ENCODE data around the gene ARG2. TPM values are rescaled to one million over a fixed set of nuclear protein-coding genes. Genes with fewer than 3 reads are reported as not detected.

ARG2 gene
- total RNA-seq, 1 experiment from 2014 or later = 11.2 TPM

DNA sequence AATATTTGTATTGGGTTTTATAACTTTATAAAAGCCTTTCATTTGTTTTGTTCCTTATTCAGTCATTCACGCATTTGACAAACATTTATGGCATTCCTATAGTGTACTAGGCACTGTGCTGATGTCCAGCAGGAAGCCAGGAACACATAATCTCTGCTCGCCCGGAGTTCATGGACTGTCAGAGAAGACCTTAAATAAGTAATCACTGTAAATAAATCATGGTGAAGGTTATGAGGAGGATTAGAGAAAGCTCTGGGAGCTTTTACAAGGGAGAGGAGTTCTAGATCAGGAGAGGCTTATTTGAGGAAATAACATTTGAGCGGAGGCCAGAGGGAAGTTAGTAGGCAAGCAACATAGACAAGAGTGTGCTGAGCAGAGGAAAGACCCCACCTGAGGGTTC, 77.3 kb downstream of the ARG2 start:
- peaks cover 15% of the 10 kb centered on the region for H3K36me3 Mint-ChIP-seq (ENCODE audit: insufficient read depth, unreplicated experiment)
- TF ChIP-seq, protein P1, sequence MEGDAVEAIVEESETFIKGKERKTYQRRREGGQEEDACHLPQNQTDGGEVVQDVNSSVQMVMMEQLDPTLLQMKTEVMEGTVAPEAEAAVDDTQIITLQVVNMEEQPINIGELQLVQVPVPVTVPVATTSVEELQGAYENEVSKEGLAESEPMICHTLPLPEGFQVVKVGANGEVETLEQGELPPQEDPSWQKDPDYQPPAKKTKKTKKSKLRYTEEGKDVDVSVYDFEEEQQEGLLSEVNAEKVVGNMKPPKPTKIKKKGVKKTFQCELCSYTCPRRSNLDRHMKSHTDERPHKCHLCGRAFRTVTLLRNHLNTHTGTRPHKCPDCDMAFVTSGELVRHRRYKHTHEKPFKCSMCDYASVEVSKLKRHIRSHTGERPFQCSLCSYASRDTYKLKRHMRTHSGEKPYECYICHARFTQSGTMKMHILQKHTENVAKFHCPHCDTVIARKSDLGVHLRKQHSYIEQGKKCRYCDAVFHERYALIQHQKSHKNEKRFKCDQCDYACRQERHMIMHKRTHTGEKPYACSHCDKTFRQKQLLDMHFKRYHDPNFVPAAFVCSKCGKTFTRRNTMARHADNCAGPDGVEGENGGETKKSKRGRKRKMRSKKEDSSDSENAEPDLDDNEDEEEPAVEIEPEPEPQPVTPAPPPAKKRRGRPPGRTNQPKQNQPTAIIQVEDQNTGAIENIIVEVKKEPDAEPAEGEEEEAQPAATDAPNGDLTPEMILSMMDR (IDR thresholded peaks at IDR 0.05; ENCODE audit: unreplicated experiment) = no peak
- H3K9me3 Mint-ChIP-seq (ENCODE audit: low read depth, unreplicated experiment) = no peaks in the 10 kb centered on the region
- CTCF ChIA-PET = no interaction called here
- no peak overlapping the region for H3K4me3 Mint-ChIP-seq (ENCODE audit: low read depth, unreplicated experiment)
- H3K27ac Mint-ChIP-seq (ENCODE audit: unreplicated experiment) = no peak overlapping the region
- H3K27me3 Mint-ChIP-seq (ENCODE audit: unreplicated experiment) = no peaks in the 10 kb centered on the region
- DNase-seq = no peak
- BruUV-seq (replicated peaks) = no TSS peak
- intact Hi-C loops (cut with micrococcal nuclease; ENCODE audit: unreplicated experiment) = no loop called here
- H3K4me1 Mint-ChIP-seq (ENCODE audit: low read depth, unreplicated experiment) = no peaks in the 10 kb centered on the region

DNA sequence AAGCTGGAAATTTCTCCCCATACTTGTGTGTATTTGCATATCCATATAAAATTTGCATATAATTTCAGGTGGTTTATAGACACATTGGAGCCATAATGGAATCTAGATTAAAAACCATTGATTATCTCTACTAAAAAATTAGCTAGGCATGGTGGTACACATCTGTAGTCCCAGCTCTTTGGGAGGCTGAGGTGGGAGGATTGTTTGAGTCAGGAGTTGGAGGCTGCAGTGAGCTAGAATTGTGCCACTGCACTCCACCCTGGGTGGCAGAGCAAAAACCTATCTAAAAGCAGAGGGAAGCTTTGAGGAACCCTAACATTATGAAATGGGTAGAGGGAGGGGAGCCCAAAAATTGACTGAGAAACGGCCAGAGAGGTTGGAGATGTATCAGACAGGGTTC, 78.5 kb downstream of the ARG2 start:
- H3K4me3 Mint-ChIP-seq (ENCODE audit: low read depth, unreplicated experiment) = no peak overlapping the region
- intact Hi-C loops (cut with micrococcal nuclease; ENCODE audit: unreplicated experiment) = no loop called here
- H3K27ac Mint-ChIP-seq (ENCODE audit: unreplicated experiment) = no peak overlapping the region
- DNase-seq = no peak
- CTCF ChIA-PET = no interaction called here
- peaks cover 15% of the 10 kb centered on the region for H3K36me3 Mint-ChIP-seq (ENCODE audit: insufficient read depth, unreplicated experiment)
- TF ChIP-seq, protein P1 (IDR thresholded peaks at IDR 0.05; ENCODE audit: unreplicated experiment) = no peak
- BruUV-seq (replicated peaks) = no TSS peak
- no peaks in the 10 kb centered on the region for H3K27me3 Mint-ChIP-seq (ENCODE audit: unreplicated experiment)
- no peaks in the 10 kb centered on the region for H3K9me3 Mint-ChIP-seq (ENCODE audit: low read depth, unreplicated experiment)
- H3K4me1 Mint-ChIP-seq (ENCODE audit: low read depth, unreplicated experiment) = no peaks in the 10 kb centered on the region

Other genes starting within 250 kb of the ARG2 start
- gene PLEK2, start 207.8 kb upstream of the ARG2 start, total RNA-seq (2022) = 34.8 and 39.5 TPM in 2 replicates
- 0.76 and 2.5 TPM in 2 replicates for gene TMEM229B, start 131.2 kb upstream of the ARG2 start, total RNA-seq (2022)
- 11.8 and 13.6 TPM in 2 replicates for gene PLEKHH1, start 86.6 kb upstream of the ARG2 start, total RNA-seq (2022)
- 19.0 and 19.7 TPM in 2 replicates for gene PIGH, start 19.7 kb upstream of the ARG2 start, total RNA-seq (2022)
- gene VTI1B, start 54.7 kb downstream of the ARG2 start, total RNA-seq (2022) = 70.3 and 75.5 TPM in 2 replicates
- gene RDH11, start 75.8 kb downstream of the ARG2 start, total RNA-seq (2022) = 117 and 133 TPM in 2 replicates
- 0.38 and 0.51 TPM in 2 replicates for gene RDH12, start 82.0 kb downstream of the ARG2 start, total RNA-seq (2022)
- 19.9 and 22.5 TPM in 2 replicates for gene ZFYVE26, start 196.7 kb downstream of the ARG2 start, total RNA-seq (2022)
- 24.7 and 33.0 TPM in 2 replicates for gene RAD51B, start 199.9 kb downstream of the ARG2 start, total RNA-seq (2022)

All from Calu3 (cell line).